MM.1S (cell line): ENCODE measurements around the gene ADAMTS2.

Experiments used
- DNase-seq: peaks from one replicate; pipeline ENCODE4 v3.0.0-alpha.2; 2015
- H2AFZ ChIP-seq: fragments of 300-600 bp; sonication (generic); 2 replicates; pipeline ENCODE4 v1.6.0; 2016; ENCODE audit warnings: antibody characterized with exemption, low read length
- H3F3A ChIP-seq: fragments of 300-600 bp; sonication (generic); 2 replicates; pipeline ENCODE4 v1.6.1; 2016; ENCODE audit warnings: mild to moderate bottlenecking, antibody characterized with exemption, low read length, moderate library complexity, mixed read lengths; ENCODE audit not compliant: insufficient read depth
- H3K27ac ChIP-seq: fragments of 300-600 bp; sonication (generic); 2 replicates; pipeline ENCODE4 v1.5.1; 2016; ENCODE audit warnings: mild to moderate bottlenecking, low read length
- H3K27me3 ChIP-seq: fragments of 300-600 bp; sonication (generic); replicated peaks from 2 replicates; pipeline ENCODE4 v1.6.0; 2016; ENCODE audit warnings: low read length; ENCODE audit not compliant: insufficient read depth
- H3K36me3 ChIP-seq: fragments of 300-600 bp; sonication (generic); replicated peaks from 2 replicates; pipeline ENCODE4 v1.6.1; 2016; ENCODE audit warnings: mild to moderate bottlenecking, low read length, mixed read lengths; ENCODE audit not compliant: insufficient read depth
- H3K4me1 ChIP-seq: fragments of 300-600 bp; sonication (generic); 2 replicates; pipeline ENCODE4 v1.6.1; 2016; ENCODE audit warnings: low read length, mixed read lengths
- H3K4me2 ChIP-seq: fragments of 300-600 bp; sonication (generic); 2 replicates; pipeline ENCODE4 v1.6.0; 2016; ENCODE audit warnings: low read depth, low read length
- H3K4me3 ChIP-seq: fragments of 300-600 bp; sonication (generic); 2 replicates; pipeline ENCODE4 v1.5.1; 2016; ENCODE audit warnings: low read length, mixed read lengths
- H3K79me2 ChIP-seq: fragments of 300-600 bp; sonication (generic); 2 replicates; pipeline ENCODE4 v1.6.1; 2016; ENCODE audit warnings: mixed run types, low read length, mixed read lengths
- H3K9ac ChIP-seq: fragments of 300-600 bp; sonication (generic); 2 replicates; pipeline ENCODE4 v1.6.1; 2016; ENCODE audit warnings: low read length, mixed read lengths
- H3K9me2 ChIP-seq: fragments of 300-600 bp; sonication (generic); replicated peaks from 2 replicates; pipeline ENCODE4 v1.6.1; 2016; ENCODE audit warnings: mild to moderate bottlenecking, low read length, mixed read lengths; ENCODE audit not compliant: insufficient read depth
- H3K9me3 ChIP-seq: fragments of 300-600 bp; sonication (generic); replicated peaks from 2 replicates; pipeline ENCODE4 v1.6.1; 2016; ENCODE audit warnings: mild to moderate bottlenecking, low read length, mixed read lengths; ENCODE audit not compliant: insufficient read depth
- H4K20me1 ChIP-seq: fragments of 300-600 bp; sonication (generic); 2 replicates; pipeline ENCODE4 v1.6.1; 2016; ENCODE audit warnings: mild to moderate bottlenecking, low read length, moderate library complexity, mixed read lengths; ENCODE audit not compliant: insufficient read depth
- CTCF ChIP-seq: fragments of 300-600 bp; sonication (generic); IDR thresholded peaks from 2 replicates; pipeline ENCODE4 v1.5.1; 2016; ENCODE audit warnings: antibody characterized with exemption, low read length, mixed read lengths
- EZH2 ChIP-seq: fragments of 300-600 bp; sonication (generic); optimal IDR thresholded peaks from 2 replicates; pipeline ENCODE3; 2017; ENCODE audit warnings: low read depth, mild to moderate bottlenecking, antibody characterized with exemption, low read length, mixed read lengths
- EZH2phosphoT487 ChIP-seq: fragments of 300-600 bp; sonication (generic); IDR thresholded peaks from 2 replicates; pipeline ENCODE4 v1.6.1; 2018; ENCODE audit warnings: antibody characterized with exemption, low read length

ADAMTS2 gene

GRCh38 chr5:179185941-179186411, 159.3 kb downstream of the ADAMTS2 start:
- H3K4me3 ChIP-seq = no peak overlapping the region
- no peaks in the 10 kb centered on the region for H3K4me1 ChIP-seq
- no peaks in the 10 kb centered on the region for H4K20me1 ChIP-seq
- H2AFZ ChIP-seq = no peak overlapping the region
- TF ChIP-seq CTCF (no peak), EZH2phosphoT487 (no peak), EZH2 (no peak)
- no peak overlapping the region for H3K9ac ChIP-seq
- H3K79me2 ChIP-seq = no peaks in the 10 kb centered on the region
- H3K27me3 ChIP-seq = peaks cover 5% of the 10 kb centered on the region
- H3K27ac ChIP-seq = no peak overlapping the region
- H3K9me2 ChIP-seq = no peaks in the 10 kb centered on the region
- DNase-seq = no peak
- no peaks in the 10 kb centered on the region for H3F3A ChIP-seq
- no peak overlapping the region for H3K4me2 ChIP-seq
- H3K36me3 ChIP-seq = no peaks in the 10 kb centered on the region
- H3K9me3 ChIP-seq = no peaks in the 10 kb centered on the region

DNA sequence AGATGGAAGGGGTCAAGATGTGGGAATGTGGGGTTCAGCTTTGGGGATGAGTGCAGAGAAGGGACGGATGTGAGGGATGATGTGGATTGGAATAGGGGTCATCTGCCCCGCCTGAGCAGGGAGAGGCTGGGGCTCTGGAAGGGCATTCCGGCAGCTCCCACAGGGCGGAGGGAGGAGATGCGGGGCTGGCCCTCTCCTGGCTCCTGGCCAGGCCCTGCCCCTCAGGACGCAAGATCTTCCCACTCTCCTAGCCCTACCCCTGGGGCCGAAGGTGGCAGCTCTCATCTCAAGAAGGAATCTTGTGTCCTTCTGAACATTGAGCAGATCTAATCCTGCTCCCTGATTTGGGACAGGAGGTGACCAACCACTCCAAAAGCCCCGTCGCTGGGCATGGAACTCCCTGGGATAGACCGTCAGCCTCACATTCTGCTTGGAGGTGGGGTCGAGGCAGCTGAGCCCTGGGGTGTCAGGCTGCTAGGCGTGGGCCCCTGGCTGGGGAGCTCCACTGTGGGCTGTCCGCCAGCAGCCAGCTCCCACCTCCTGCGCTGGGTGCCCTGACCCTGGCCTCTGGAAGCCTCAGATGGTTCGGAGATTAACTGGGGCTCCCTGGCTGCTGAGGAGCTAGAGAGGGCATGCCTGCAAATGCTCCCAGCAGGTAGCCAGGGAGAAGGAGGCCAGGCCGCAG, 159.9 kb downstream of the ADAMTS2 start:
- Histone ChIP-seq H3K4me1 (no peaks in the 10 kb centered on the region), H3K9me3 (no peaks in the 10 kb centered on the region), H3K4me3 (no peak overlapping the region), H3K4me2 (no peak overlapping the region), H3K9me2 (no peaks in the 10 kb centered on the region), H3K79me2 (no peaks in the 10 kb centered on the region), H3F3A (no peaks in the 10 kb centered on the region), H3K9ac (no peak overlapping the region), H3K27ac (no peak overlapping the region), H3K27me3 (peaks cover 5% of the 10 kb centered on the region), H3K36me3 (no peaks in the 10 kb centered on the region), H4K20me1 (no peaks in the 10 kb centered on the region), H2AFZ (no peak overlapping the region)
- no peak for DNase-seq
- TF ChIP-seq EZH2phosphoT487 (no peak), CTCF (no peak), EZH2 (no peak)

- Histone ChIP-seq H3K9me3 (no peaks in the 10 kb centered on the region), H3K27me3 (peaks cover 3% of the 10 kb centered on the region; the same call in 1 of the 2 replicates), H3K36me3 (no peaks in the 10 kb centered on the region), H2AFZ (no peak overlapping the region), H3K9me2 (no peaks in the 10 kb centered on the region), H3K27ac (no peak overlapping the region), H4K20me1 (no peaks in the 10 kb centered on the region), H3K4me1 (no peaks in the 10 kb centered on the region), H3K79me2 (no peaks in the 10 kb centered on the region), H3K4me3 (no peak overlapping the region), H3F3A (no peaks in the 10 kb centered on the region), H3K9ac (no peak overlapping the region), H3K4me2 (no peak overlapping the region)
- DNase-seq = no peak
- TF ChIP-seq EZH2 = no peak
- TF ChIP-seq EZH2phosphoT487 = no peak
- no peak for TF ChIP-seq CTCF
These were observed 160.7 kb downstream of the ADAMTS2 start for GRCh38 chr5:179184521-179185050.
